DOHH2 (cell line): Measurements from ENCODE around the gene PLVAP.

ENCODE experiments used
- H3F3A ChIP-seq: fragments of 200-600 bp; sonication (generic), shearing (Covaris generic); 2 replicates; pipeline ENCODE4 v1.6.0; 2016; ENCODE audit warnings: antibody characterized with exemption, mild to moderate bottlenecking; ENCODE audit not compliant: control insufficient read depth, insufficient read depth
- H3K27ac ChIP-seq: fragments of 200-600 bp; sonication (generic); 2 replicates; pipeline ENCODE4 v1.5.1; 2014; ENCODE audit warnings: low read depth, mild to moderate bottlenecking, low read length, moderate library complexity
- H3K27me3 ChIP-seq: fragments of 200-600 bp; sonication (generic); 2 replicates; pipeline ENCODE4 v1.6.1; 2014; ENCODE audit warnings: mild to moderate bottlenecking, low read length, mixed read lengths; ENCODE audit not compliant: control insufficient read depth
- H3K36me3 ChIP-seq: fragments of 200-600 bp; sonication (generic); 2 replicates; pipeline ENCODE4 v1.6.1; 2014; ENCODE audit warnings: mild to moderate bottlenecking, low read length, moderate library complexity, mixed read lengths; ENCODE audit not compliant: control insufficient read depth
- H3K4me1 ChIP-seq: fragments of 200-600 bp; sonication (generic); 2 replicates; pipeline ENCODE4 v1.6.1; 2014; ENCODE audit warnings: mild to moderate bottlenecking, low read length, mixed read lengths; ENCODE audit not compliant: control insufficient read depth
- H3K4me2 ChIP-seq: fragments of 200-600 bp; sonication (generic); 2 replicates; pipeline ENCODE4 v1.6.0; 2014; ENCODE audit warnings: mild to moderate bottlenecking, low read length, moderate library complexity
- H3K4me3 ChIP-seq: fragments of 200-600 bp; sonication (generic); 2 replicates; pipeline ENCODE4 v1.5.1; 2014; ENCODE audit warnings: mild to moderate bottlenecking, low read length, mixed read lengths
- H3K79me2 ChIP-seq: fragments of 200-600 bp; sonication (generic); 2 replicates; pipeline ENCODE4 v1.6.1; 2014; ENCODE audit warnings: mild to moderate bottlenecking, low read length, mixed read lengths; ENCODE audit not compliant: control insufficient read depth
- H3K9me2 ChIP-seq: fragments of 200-600 bp; sonication (generic); replicated peaks from 2 replicates; pipeline ENCODE4 v1.6.1; 2014; ENCODE audit warnings: mild to moderate bottlenecking, low read length, mixed read lengths; ENCODE audit not compliant: control insufficient read depth
- H3K9me3 ChIP-seq: fragments of 200-600 bp; sonication (generic); 2 replicates; pipeline ENCODE4 v1.6.1; 2014; ENCODE audit warnings: antibody characterized with exemption, low read length, mixed read lengths; ENCODE audit not compliant: control insufficient read depth, insufficient read depth
- H4K20me1 ChIP-seq: fragments of 200-600 bp; sonication (generic); 2 replicates; pipeline ENCODE4 v1.6.0; 2014; ENCODE audit warnings: low read depth, mild to moderate bottlenecking, antibody characterized with exemption, low read length, moderate library complexity; ENCODE audit not compliant: control insufficient read depth, insufficient read depth
- CTCF ChIP-seq: fragments of 200-600 bp; sonication (generic); IDR thresholded peaks from one replicate; pipeline ENCODE4 v1.5.1; 2014; ENCODE audit warnings: antibody characterized with exemption, mild to moderate bottlenecking, low read depth, low read length; ENCODE audit not compliant: poor library complexity, severe bottlenecking
- EZH2phosphoT487 ChIP-seq: fragments of 200-600 bp; sonication (generic); IDR thresholded peaks from 2 replicates; pipeline ENCODE4 v1.6.1; 2017; ENCODE audit warnings: borderline replicate concordance, mild to moderate bottlenecking, antibody characterized with exemption, low read length, moderate library complexity, mixed read lengths

PLVAP gene

GRCh38 chr19:17421942-17422341 is 44.8 kb upstream of the PLVAP start:
- no peaks in the 10 kb centered on the region for H4K20me1 ChIP-seq

GRCh38 chr19:17420475-17420924 is 43.4 kb upstream of the PLVAP start:
- H3K9me3 ChIP-seq = no peaks in the 10 kb centered on the region
- H3K27me3 ChIP-seq = no peaks in the 10 kb centered on the region
- peak overlapping the region; percentile 81 for H3K4me3 ChIP-seq
- H3F3A ChIP-seq = peaks cover 5% of the 10 kb centered on the region; the same call in 1 of the 2 replicates
- H3K79me2 ChIP-seq = peaks cover 16% of the 10 kb centered on the region
- peaks cover 33% of the 10 kb centered on the region for H3K4me1 ChIP-seq
- peak overlapping the region; percentile 94 for H3K4me2 ChIP-seq
- TF ChIP-seq CTCF (no peak), EZH2phosphoT487 (no peak)
- H3K27ac ChIP-seq = no peak overlapping the region
- H4K20me1 ChIP-seq = no peaks in the 10 kb centered on the region
- H3K9me2 ChIP-seq = no peaks in the 10 kb centered on the region
- peaks cover 8% of the 10 kb centered on the region for H3K36me3 ChIP-seq

More at GRCh38 chr19:17421942-17422341, 44.8 kb upstream of the PLVAP start:
- TF ChIP-seq CTCF (no peak), EZH2phosphoT487 (no peak)
- H3K27me3 ChIP-seq = no peaks in the 10 kb centered on the region
- no peak overlapping the region for H3K27ac ChIP-seq
- H3K4me2 ChIP-seq = no peak overlapping the region
- H3K4me1 ChIP-seq = peaks cover 36% of the 10 kb centered on the region
- H3F3A ChIP-seq = 0 out of 2 replicates have a peak, but pooled peaks cover 2% of the 10 kb centered on the region
- H3K79me2 ChIP-seq = peaks cover 16% of the 10 kb centered on the region
- no peak overlapping the region for H3K4me3 ChIP-seq
- no peaks in the 10 kb centered on the region for H3K9me3 ChIP-seq
- H3K9me2 ChIP-seq = no peaks in the 10 kb centered on the region
- no peaks in the 10 kb centered on the region for H3K36me3 ChIP-seq

- Histone ChIP-seq H3K36me3 (peaks cover 15% of the 10 kb centered on the region), H3K27me3 (no peaks in the 10 kb centered on the region), H3K4me3 (peak within 1 kb of the TSS; percentile 81), H4K20me1 (no peaks in the 10 kb centered on the region), H3K4me1 (peaks cover 29% of the 10 kb centered on the region), H3F3A (peaks cover 5% of the 10 kb centered on the region; the same call in 1 of the 2 replicates), H3K9me2 (no peaks in the 10 kb centered on the region), H3K79me2 (peaks cover 19% of the 10 kb centered on the region), H3K9me3 (no peaks in the 10 kb centered on the region), H3K27ac (peak within 1 kb of the TSS; percentile 56), H3K4me2 (peak within 1 kb of the TSS; percentile 94)
- TF ChIP-seq CTCF (no peak), EZH2phosphoT487 (no peak)
These were observed 42.7 kb upstream of the PLVAP start, which contains the start of gene MVB12A for GRCh38 chr19:17419621-17420474. Gene MVB12A, plus strand, starts transcription at chr19:17420047. Its CDS starts 89 bp downstream, at chr19:17420136.
